Heart left ventricle (tissue), 16 donors: Measurements from ENCODE around the gene ZNF787. TPM values are rescaled to one million over a fixed set of nuclear protein-coding genes. Genes with fewer than 3 reads are reported as not detected.

Source experiments
- ATAC-seq, 4 donors: fragments of 200-7000 bp; cut with Tn5 transposase; one replicate each; pipeline ENCODE4 v1.9.1; 2020 to 2022; ENCODE audit warnings: moderate library complexity in 4 of 4, mild to moderate bottlenecking in 3 of 4, moderate number of reproducible peaks in 1 of 4
- DNase-seq, 5 donors: peaks; one replicate each; pipeline ENCODE4 v3.0.0-alpha.2; 2020
- H3K27ac ChIP-seq, 12 donors: fragments of 200-600 bp; sonication (generic) in 4 of 12; one replicate each; pipeline versions ENCODE4 v1.5.0 to v1.8.0; 2016 to 2022; ENCODE audit warnings: mild to moderate bottlenecking in 2 of 12
- H3K27me3 ChIP-seq, 9 donors: fragments of 200-600 bp; sonication (generic) in 2 of 9; one replicate each; pipeline versions ENCODE4 v1.5.1 to v1.8.0; 2016 to 2022; ENCODE audit warnings: mild to moderate bottlenecking in 3 of 9
- H3K36me3 ChIP-seq, 9 donors: fragments of 200-600 bp; sonication (generic) in 2 of 9; one replicate each; pipeline versions ENCODE4 v1.5.0 to v1.8.0; 2018 to 2022; ENCODE audit warnings: mild to moderate bottlenecking in 2 of 9
- H3K4me1 ChIP-seq, 12 donors: fragments of 200-600 bp; sonication (generic) in 4 of 12; one replicate each; pipeline versions ENCODE4 v1.5.0 to v1.8.0; 2016 to 2022; ENCODE audit warnings: mild to moderate bottlenecking in 3 of 12
- H3K4me3 ChIP-seq, 12 donors: fragments of 200-600 bp; sonication (generic) in 4 of 12; one replicate each; pipeline versions ENCODE4 v1.5.0 to v1.8.0; 2017 to 2022; ENCODE audit warnings: mild to moderate bottlenecking in 9 of 12, moderate library complexity in 4 of 12
- H3K9me3 ChIP-seq, 12 donors: fragments of 200-600 bp; sonication (generic) in 4 of 12; one replicate each; pipeline versions ENCODE4 v1.5.0 to v1.8.0; 2016 to 2022; ENCODE audit warnings: mild to moderate bottlenecking in 1 of 12
- POLR2A ChIP-seq, 2 donors: fragments of 450-650 bp; IDR thresholded peaks; one replicate each; pipeline ENCODE4 v1.6.1; 2017; ENCODE audit warnings: antibody characterized with exemption in 2 of 2, mild to moderate bottlenecking in 2 of 2, moderate library complexity in 2 of 2
- WGBS, 4 donors: extraction: QIAGEN DNeasy Blood & Tissue Kit in 2 of 4; methylation state at CpG; one replicate each; pipeline versions ENCODE4 v1.1.5 to v1.1.7; 2013 to 2018; 5-methylcytosine and 5-hydroxymethylcytosine counted together
- intact Hi-C, 10 donors: fragments of 100-400 bp; cut with DNase I; formaldehyde crosslinking; loops; one replicate each; pipeline versions ENCODE4 v1.11.1 to v1.14.2; 2022
- polyA plus RNA-seq, 2 donors: library from polyadenylated mRNA; stranded (reverse); fragments of 200-250 nt; gene quantifications; one replicate each; pipeline ENCODE4 v1.2.3, GENCODE V29; 2013
- total RNA-seq, 9 donors: library from RNA; depleted of rRNA in 2 of 9; stranded (reverse); fragments of >200 nt in 2 of 9; fragmentation: NEBNext Ultra II Directional in 3 of 9; extraction: Animal tissue kit (Norgen Biotek cat#: 25700) in 3 of 9; gene quantifications; one replicate each; pipeline versions ENCODE4 v1.1.0 to v1.2.4, GENCODE V29; 2016 to 2023
- TF ChIP-seq, protein P1 (sequence below), 12 donors: fragments of 200-600 bp; sonication (generic) in 4 of 12; IDR thresholded peaks; one replicate each; pipeline versions ENCODE4 v1.5.0 to v1.8.0; 2018 to 2022; ENCODE audit warnings: antibody characterized with exemption in 12 of 12, mild to moderate bottlenecking in 5 of 12
- donor health status: ischemic (EF 13 %, LVEDD 7.1; RV severe dilation, severe dysfunction).
- donor health status: healthy with polysubstance abuse.
- donor health status: DM: no; HTN: yes; CAD: no.
- donor health status: DM: no; HTN: no; CAD: no.
- donor health status: ischemic (EF 25% LVEDD 6.9; RV normal size, moderate dysfunction).
- donor health status: ischemic (EF 25% LVEDD 5.7; RV mildly dilated, moderate dysfunction).
- donor health status: healthy.
- donor health status: DM: yes; HTN: yes; CAD: no.
- donor health status: ischemic (EF 35%, LVEDD 5.7; RV mildly dilated, moderate dysfunction).
- donor health status: nonischemic (EF 11% LVEDD 7.7; RV severe dilation, severe dysfunction).
- donor health status: DM: yes; HTN: yes; CAD: no.
- donor health status: PGD.
- donor health status: ischemic (EF 29% LVEDD 5.4; RV normal size, mild dysfunction).
- donor health status: nonischemic (EF 23%, LVEDD 6.1; RV moderate dilation, normal function).

Gene ZNF787
- total and polyA plus RNA-seq, 11 donors: 11.6 to 40.8 (median 25.3) TPM

DNA sequence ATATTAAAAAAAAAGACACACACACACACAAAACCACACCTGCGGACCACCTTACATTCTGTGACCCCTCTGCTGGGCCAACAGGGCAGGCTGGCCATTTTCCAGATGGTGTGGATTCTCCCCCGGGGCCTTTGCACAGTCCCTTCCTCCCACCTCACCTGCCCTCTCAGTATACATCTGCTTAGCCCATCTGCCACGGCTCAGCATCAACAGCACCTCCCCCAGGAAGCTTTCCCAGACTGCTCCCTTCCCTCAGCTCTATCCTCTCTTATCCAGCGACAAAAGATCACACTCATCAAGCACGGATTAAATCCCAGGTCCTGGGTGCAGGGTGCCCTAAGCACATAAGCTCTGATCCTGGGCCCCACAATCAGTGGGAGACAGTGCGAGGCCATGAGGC is 4.5 kb downstream of the ZNF787 start:
- no peak for DNase-seq
- intact Hi-C loops: loop anchor here in 1 of 10 donors (5.0 kb wide), 1 partner anchor 34 kb away; no protein-coding TSS in a partner anchor
- peaks cover 23 to 89% (median 70%) of the 10 kb centered on the region in 12 donors for H3K4me1 ChIP-seq
- no peaks in the 10 kb centered on the region for H3K9me3 ChIP-seq
- TF ChIP-seq POLR2A (IDR thresholded peaks at IDR 0.05): no peak
- TF ChIP-seq, protein P1, sequence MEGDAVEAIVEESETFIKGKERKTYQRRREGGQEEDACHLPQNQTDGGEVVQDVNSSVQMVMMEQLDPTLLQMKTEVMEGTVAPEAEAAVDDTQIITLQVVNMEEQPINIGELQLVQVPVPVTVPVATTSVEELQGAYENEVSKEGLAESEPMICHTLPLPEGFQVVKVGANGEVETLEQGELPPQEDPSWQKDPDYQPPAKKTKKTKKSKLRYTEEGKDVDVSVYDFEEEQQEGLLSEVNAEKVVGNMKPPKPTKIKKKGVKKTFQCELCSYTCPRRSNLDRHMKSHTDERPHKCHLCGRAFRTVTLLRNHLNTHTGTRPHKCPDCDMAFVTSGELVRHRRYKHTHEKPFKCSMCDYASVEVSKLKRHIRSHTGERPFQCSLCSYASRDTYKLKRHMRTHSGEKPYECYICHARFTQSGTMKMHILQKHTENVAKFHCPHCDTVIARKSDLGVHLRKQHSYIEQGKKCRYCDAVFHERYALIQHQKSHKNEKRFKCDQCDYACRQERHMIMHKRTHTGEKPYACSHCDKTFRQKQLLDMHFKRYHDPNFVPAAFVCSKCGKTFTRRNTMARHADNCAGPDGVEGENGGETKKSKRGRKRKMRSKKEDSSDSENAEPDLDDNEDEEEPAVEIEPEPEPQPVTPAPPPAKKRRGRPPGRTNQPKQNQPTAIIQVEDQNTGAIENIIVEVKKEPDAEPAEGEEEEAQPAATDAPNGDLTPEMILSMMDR (IDR thresholded peaks at IDR 0.05): no peak
- ATAC-seq: no peak
- no peak overlapping the region for H3K4me3 ChIP-seq
- 72 to 91% (median 83%) methylated on average over 6 of the region's 6 CpGs for WGBS, 4 donors
- no peaks in the 10 kb centered on the region for H3K27me3 ChIP-seq
- H3K36me3 ChIP-seq: peaks cover 0 to 10% (median 0%) of the 10 kb centered on the region in 9 donors
- H3K27ac ChIP-seq: no peak overlapping the region

DNA sequence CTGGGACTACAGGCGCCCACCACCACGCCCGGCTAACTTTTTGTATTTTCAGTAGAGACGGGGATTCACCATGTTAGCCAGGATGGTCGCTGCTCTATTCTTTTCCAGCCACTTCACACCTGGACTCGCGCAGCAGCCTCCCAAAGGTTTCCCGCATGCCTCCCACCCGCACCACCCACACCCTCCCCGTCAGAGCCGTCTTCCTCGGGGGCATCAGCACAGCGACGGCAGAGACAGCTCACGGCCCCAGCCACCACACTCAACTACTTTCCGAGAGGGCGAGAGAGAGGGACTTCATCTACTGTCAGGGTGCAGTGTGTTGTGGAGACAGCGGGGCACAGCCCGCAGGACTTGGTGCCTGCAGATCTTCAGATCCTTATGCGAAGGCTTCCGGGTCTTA is 5.6 kb downstream of the ZNF787 start:
- intact Hi-C loops: loop anchor here in 1 of 10 donors (5.0 kb wide), 1 partner anchor 33 kb away; no protein-coding TSS in a partner anchor
- Histone ChIP-seq H3K27me3 (no peaks in the 10 kb centered on the region), H3K9me3 (no peaks in the 10 kb centered on the region), H3K36me3 (peaks cover 0 to 10% (median 0%) of the 10 kb centered on the region in 9 donors), H3K4me1 (peaks cover 33 to 99% (median 81%) of the 10 kb centered on the region in 12 donors), H3K27ac (no peak overlapping the region), H3K4me3 (no peak overlapping the region)
- DNase-seq (no peak), ATAC-seq (no peak)
- WGBS, 4 donors: 93 to 99% (median 96%) methylated on average over 20 to 21 of the region's 21 CpGs
- TF ChIP-seq, protein P1 (IDR thresholded peaks at IDR 0.05): no peak
- TF ChIP-seq POLR2A (IDR thresholded peaks at IDR 0.05): no peak

DNA sequence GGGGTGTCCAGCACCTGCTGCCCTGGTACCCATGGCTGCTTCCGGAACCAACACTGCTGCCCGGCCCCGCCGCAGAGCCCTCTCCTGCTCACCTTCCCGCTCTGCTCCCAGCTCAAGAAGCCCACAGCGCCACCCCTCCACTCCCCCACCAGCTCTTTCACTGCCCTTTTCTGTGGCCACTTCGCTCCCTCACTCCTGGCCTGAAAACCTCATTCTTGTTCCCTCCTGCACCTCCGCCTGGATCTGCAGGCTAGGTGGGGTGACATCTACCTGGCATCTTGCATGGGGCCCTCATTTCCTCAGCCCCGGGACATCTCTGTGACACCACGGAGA is 6.4 kb downstream of the ZNF787 start:
- DNase-seq: no peak
- 80 to 84% (median 81%) methylated on average over 10 of the region's 10 CpGs for WGBS, 4 donors
- peak overlapping the region in 5 of 12 donors; percentile 19 to 51 (median 27) for H3K27ac ChIP-seq
- peaks cover 0 to 10% (median 0%) of the 10 kb centered on the region in 9 donors for H3K36me3 ChIP-seq
- no peak for TF ChIP-seq POLR2A (IDR thresholded peaks at IDR 0.05)
- TF ChIP-seq, protein P1 (IDR thresholded peaks at IDR 0.05): no peak
- H3K27me3 ChIP-seq: no peaks in the 10 kb centered on the region
- H3K4me3 ChIP-seq: no peak overlapping the region
- H3K4me1 ChIP-seq: peaks cover 36 to 99% (median 82%) of the 10 kb centered on the region in 12 donors
- no peaks in the 10 kb centered on the region for H3K9me3 ChIP-seq
- ATAC-seq: no peak
- intact Hi-C loops: loop anchor here in 1 of 10 donors (5.0 kb wide), 1 partner anchor 32 kb away; no protein-coding TSS in a partner anchor

DNA sequence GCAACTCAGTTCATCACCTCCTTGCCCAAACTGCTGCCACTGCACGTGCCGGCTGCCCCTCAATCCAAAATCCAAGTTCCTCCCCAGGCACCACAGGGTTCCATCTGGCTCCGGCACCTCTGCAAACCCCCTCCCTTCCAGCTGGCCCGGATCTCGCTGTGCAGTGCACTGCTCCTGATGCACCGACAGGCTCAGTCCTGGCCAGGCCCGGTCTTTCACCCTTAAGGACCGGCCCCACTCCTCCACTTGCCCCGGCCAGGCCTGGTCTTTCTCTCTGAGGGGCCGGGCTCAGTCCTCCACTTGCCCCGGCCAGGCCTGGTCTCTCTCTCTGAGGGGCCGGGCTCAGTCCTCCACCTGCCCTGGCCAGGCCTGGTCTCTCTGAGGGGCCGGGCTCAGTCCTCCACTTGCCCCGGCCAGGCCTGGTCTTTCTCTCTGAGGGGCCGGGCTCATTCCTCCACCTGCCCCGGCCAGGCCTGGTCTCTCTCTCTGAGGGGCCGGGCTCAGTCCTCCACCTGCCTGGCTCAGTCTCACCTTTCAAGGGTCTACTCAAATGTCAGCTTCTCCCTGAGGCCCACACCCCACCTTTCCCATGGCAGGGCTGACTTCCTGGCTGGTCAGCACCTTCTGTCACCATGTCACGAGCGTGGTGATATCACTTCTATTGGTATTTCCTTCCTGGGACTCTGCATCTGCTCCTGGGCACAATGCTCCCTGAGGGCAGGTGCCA is 6.9 kb downstream of the ZNF787 start:
- intact Hi-C loops: no loop called here
- no peak for TF ChIP-seq POLR2A (IDR thresholded peaks at IDR 0.05)
- TF ChIP-seq, protein P1 (IDR thresholded peaks at IDR 0.05): no peak
- no peak overlapping the region for H3K4me3 ChIP-seq
- no peaks in the 10 kb centered on the region for H3K9me3 ChIP-seq
- ATAC-seq: no peak
- 53 to 60% (median 56%) methylated on average over 18 to 19 of the region's 19 CpGs for WGBS, 4 donors
- H3K27me3 ChIP-seq: no peaks in the 10 kb centered on the region
- H3K4me1 ChIP-seq: peaks cover 35 to 99% (median 82%) of the 10 kb centered on the region in 12 donors
- peaks cover 0 to 10% (median 0%) of the 10 kb centered on the region in 9 donors for H3K36me3 ChIP-seq
- DNase-seq: no peak
- H3K27ac ChIP-seq: peak overlapping the region in 5 of 12 donors; percentile 24 to 84 (median 35)
